OCI-LY7 (cell line): Measurements from ENCODE around the gene SYS1.

Source experiments
- EZH2phosphoT487 ChIP-seq: fragments of 200-600 bp; sonication (generic); IDR thresholded peaks from 2 replicates; pipeline ENCODE4 v1.6.1; 2018; ENCODE audit warnings: low read depth, borderline replicate concordance, mild to moderate bottlenecking, mixed run types, antibody characterized with exemption, low read length, moderate library complexity, mixed read lengths
- TF ChIP-seq, protein P1 (sequence below): fragments of 200-600 bp; sonication (generic); conservative IDR thresholded peaks from 2 replicates; pipeline ENCODE4 v1.5.1; 2014; ENCODE audit warnings: mild to moderate bottlenecking, antibody characterized with exemption, low read length, moderate library complexity, mixed read lengths

DNA sequence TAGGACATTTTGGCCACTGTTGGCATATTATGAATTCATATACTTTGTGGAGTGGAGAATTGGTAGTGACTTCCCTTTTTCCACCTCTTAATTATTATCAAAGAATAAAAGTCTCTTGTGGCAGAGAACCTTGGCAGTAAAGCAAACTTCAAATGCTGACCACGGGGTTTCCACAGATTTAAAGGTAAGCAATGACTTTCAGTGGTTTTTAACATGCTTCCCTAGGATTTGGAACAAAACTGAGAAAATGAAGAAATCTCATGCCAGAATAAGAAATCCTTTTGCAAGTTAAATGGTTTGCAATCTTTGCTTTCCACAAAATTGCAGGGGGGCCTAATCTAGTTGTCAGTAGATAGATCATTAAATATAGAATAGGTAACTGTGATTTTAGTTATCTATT, 12.7 kb upstream of the SYS1 start:
- TF ChIP-seq, protein P1, sequence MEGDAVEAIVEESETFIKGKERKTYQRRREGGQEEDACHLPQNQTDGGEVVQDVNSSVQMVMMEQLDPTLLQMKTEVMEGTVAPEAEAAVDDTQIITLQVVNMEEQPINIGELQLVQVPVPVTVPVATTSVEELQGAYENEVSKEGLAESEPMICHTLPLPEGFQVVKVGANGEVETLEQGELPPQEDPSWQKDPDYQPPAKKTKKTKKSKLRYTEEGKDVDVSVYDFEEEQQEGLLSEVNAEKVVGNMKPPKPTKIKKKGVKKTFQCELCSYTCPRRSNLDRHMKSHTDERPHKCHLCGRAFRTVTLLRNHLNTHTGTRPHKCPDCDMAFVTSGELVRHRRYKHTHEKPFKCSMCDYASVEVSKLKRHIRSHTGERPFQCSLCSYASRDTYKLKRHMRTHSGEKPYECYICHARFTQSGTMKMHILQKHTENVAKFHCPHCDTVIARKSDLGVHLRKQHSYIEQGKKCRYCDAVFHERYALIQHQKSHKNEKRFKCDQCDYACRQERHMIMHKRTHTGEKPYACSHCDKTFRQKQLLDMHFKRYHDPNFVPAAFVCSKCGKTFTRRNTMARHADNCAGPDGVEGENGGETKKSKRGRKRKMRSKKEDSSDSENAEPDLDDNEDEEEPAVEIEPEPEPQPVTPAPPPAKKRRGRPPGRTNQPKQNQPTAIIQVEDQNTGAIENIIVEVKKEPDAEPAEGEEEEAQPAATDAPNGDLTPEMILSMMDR = no peak
- no peak for TF ChIP-seq EZH2phosphoT487
